H1 (cell line): ENCODE measurements around the gene TRAK1. TPM values are rescaled to one million over a fixed set of nuclear protein-coding genes. Genes with fewer than 3 reads are reported as not detected.

ENCODE experiments used
- CTCF ChIA-PET: fragments of 300-600 bp; sonication (Branson Sonifier 250); formaldehyde crosslinking; loops from one replicate; lab custom pipeline; 2021; ENCODE audit not compliant: partially characterized antibody; lab: Charles Lee
- POLR2A ChIA-PET: fragments of 300-600 bp; sonication (Branson Sonifier 250); formaldehyde crosslinking; loops from one replicate; lab custom pipeline; 2021; ENCODE audit warnings: inconsistent platforms; ENCODE audit not compliant: partially characterized antibody; lab: Charles Lee
- DNase-seq, 2 experiments: peaks; one replicate each; pipeline versions ENCODE4 v3.0.0 to v3.0.0-alpha.2; 2010 to 2022; ENCODE audit warnings: low spot score in 2 of 2, low read depth in 1 of 2, mixed read lengths in 1 of 2
- FAIRE-seq: peaks from 2 replicates; lab custom pipeline; 2011; peaks lifted over from hg19 to GRCh38; lab: Jason Lieb, UNC
- H2AFZ ChIP-seq: 2 replicates; pipeline ENCODE4 v1.8.1; 2012; ENCODE audit warnings: low read length, inconsistent platforms
- H2AK5ac ChIP-seq: 2 replicates; pipeline ENCODE4 v1.6.1; 2013; ENCODE audit warnings: low read depth, low read length
- H2BK120ac ChIP-seq: replicated peaks from 2 replicates; pipeline ENCODE3; 2013; ENCODE audit warnings: low read depth, low read length, inconsistent platforms
- H2BK12ac ChIP-seq: 2 replicates; pipeline ENCODE4 v1.6.1; 2013; ENCODE audit warnings: low read depth, low read length
- H2BK15ac ChIP-seq: 2 replicates; pipeline ENCODE4 v1.6.1; 2013; ENCODE audit warnings: low read length
- H2BK20ac ChIP-seq: 2 replicates; pipeline ENCODE4 v1.6.1; 2013; ENCODE audit warnings: low read length
- H2BK5ac ChIP-seq: 2 replicates; pipeline ENCODE4 v1.6.1; 2013; ENCODE audit warnings: low read depth, low read length
- H3K14ac ChIP-seq: 2 replicates; pipeline ENCODE4 v1.6.1; 2013; ENCODE audit warnings: inconsistent platforms; ENCODE audit not compliant: insufficient read length
- H3K18ac ChIP-seq: 2 replicates; pipeline ENCODE4 v1.6.1; 2013; ENCODE audit warnings: low read length; ENCODE audit errors: extremely low read depth
- H3K23ac ChIP-seq: 2 replicates; pipeline ENCODE4 v1.6.1; 2013; ENCODE audit warnings: inconsistent platforms; ENCODE audit not compliant: insufficient read length
- H3K23me2 ChIP-seq: 2 replicates; pipeline ENCODE4 v1.6.1; 2013; ENCODE audit warnings: low read depth, low read length
- H3K27ac ChIP-seq: 2 replicates; pipeline ENCODE4 v1.6.1; 2011; ENCODE audit warnings: low read depth, low read length, inconsistent platforms
- H3K27me3 ChIP-seq, 4 experiments: replicated peaks in 1 of 4; 1 replicate in 1 of 4; 2 replicates in 3 of 4; pipeline versions ENCODE4 v1.6.1 to v1.8.1; 2011 to 2013; ENCODE audit warnings: low read length in 3 of 4, mild to moderate bottlenecking in 3 of 4, inconsistent platforms in 2 of 4, mixed read lengths in 2 of 4, moderate library complexity in 1 of 4; ENCODE audit not compliant: control insufficient read depth in 3 of 4, insufficient read depth in 3 of 4; ENCODE audit errors: extremely low read depth in 1 of 4
- H3K36me3 ChIP-seq, 4 experiments: 2 replicates each; pipeline versions ENCODE4 v1.6.1 to v1.8.1; 2011 to 2013; ENCODE audit warnings: mild to moderate bottlenecking in 4 of 4, low read length in 3 of 4, moderate library complexity in 2 of 4, control low read depth in 1 of 4, inconsistent platforms in 1 of 4; ENCODE audit not compliant: insufficient read depth in 4 of 4, control insufficient read depth in 2 of 4
- H3K4ac ChIP-seq: replicated peaks from 2 replicates; pipeline ENCODE3; 2013; ENCODE audit warnings: low read length, low read depth, mixed read lengths, inconsistent platforms; ENCODE audit not compliant: insufficient read length
- H3K4me1 ChIP-seq, 4 experiments: replicated peaks in 1 of 4; 1 replicate in 1 of 4; 2 replicates in 3 of 4; pipeline versions ENCODE4 v1.6.1 to v1.8.1; 2011 to 2013; ENCODE audit warnings: low read length in 3 of 4, inconsistent platforms in 2 of 4, mixed read lengths in 1 of 4; ENCODE audit not compliant: insufficient read depth in 4 of 4, control insufficient read depth in 3 of 4
- H3K4me2 ChIP-seq, 2 experiments: 2 replicates each; pipeline versions ENCODE4 v1.6.1 to v1.8.1; 2011 to 2013; ENCODE audit warnings: low read depth in 2 of 2, low read length in 2 of 2, control low read depth in 1 of 2, inconsistent platforms in 1 of 2, mild to moderate bottlenecking in 1 of 2; ENCODE audit not compliant: insufficient read depth in 1 of 2
- H3K4me3 ChIP-seq, 4 experiments: fragments of 200-600, 300-600 bp in 1 of 4; sonication (generic), shearing (Covaris generic), sonication (Bioruptor Twin) in 1 of 4; 2 replicates each; pipeline versions ENCODE4 v1.5.1 to v1.8.1; 2011 to 2016; ENCODE audit warnings: low read length in 4 of 4, low read depth in 3 of 4, control low read depth in 2 of 4, inconsistent platforms in 2 of 4, mild to moderate bottlenecking in 2 of 4, mixed read lengths in 1 of 4, moderate library complexity in 1 of 4; ENCODE audit not compliant: insufficient read depth in 2 of 4; ENCODE audit errors: extremely low read depth in 1 of 4
- H3K56ac ChIP-seq: replicated peaks from 2 replicates; pipeline ENCODE3; 2013; ENCODE audit warnings: low read depth, mild to moderate bottlenecking, mixed read lengths, low read length, inconsistent platforms; ENCODE audit not compliant: insufficient read length
- H3K79me1 ChIP-seq: 2 replicates; pipeline ENCODE4 v1.6.1; 2013; ENCODE audit warnings: low read depth, low read length, control low read depth
- H3K79me2 ChIP-seq, 2 experiments: 2 replicates each; pipeline versions ENCODE4 v1.6.1 to v1.8.1; 2012 to 2013; ENCODE audit warnings: low read length in 2 of 2, mild to moderate bottlenecking in 2 of 2, inconsistent platforms in 1 of 2; ENCODE audit not compliant: insufficient read depth in 2 of 2, control insufficient read depth in 1 of 2
- H3K9ac ChIP-seq, 4 experiments: replicated peaks in 1 of 4; 1 replicate in 1 of 4; 2 replicates in 3 of 4; pipeline versions ENCODE4 v1.6.1 to v1.8.1; 2011 to 2013; ENCODE audit warnings: low read depth in 3 of 4, low read length in 3 of 4, control low read depth in 2 of 4, mild to moderate bottlenecking in 2 of 4, moderate library complexity in 2 of 4, inconsistent platforms in 1 of 4; ENCODE audit errors: extremely low read depth in 1 of 4
- H3K9me3 ChIP-seq, 2 experiments: 2 replicates each; pipeline versions ENCODE4 v1.6.1 to v1.8.1; 2012 to 2013; ENCODE audit warnings: mild to moderate bottlenecking in 2 of 2, moderate library complexity in 2 of 2, control low read depth in 1 of 2, inconsistent platforms in 1 of 2, low read depth in 1 of 2, low read length in 1 of 2, mixed read lengths in 1 of 2; ENCODE audit not compliant: insufficient read depth in 2 of 2
- H4K20me1 ChIP-seq, 2 experiments: replicated peaks in 1 of 2; 2 replicates each; pipeline versions ENCODE3 to v1.8.1; 2011 to 2013; ENCODE audit warnings: inconsistent platforms in 2 of 2, low read length in 2 of 2, mild to moderate bottlenecking in 1 of 2; ENCODE audit not compliant: insufficient read depth in 2 of 2, control insufficient read depth in 1 of 2
- H4K5ac ChIP-seq: 2 replicates; pipeline ENCODE4 v1.6.1; 2013; ENCODE audit warnings: low read length, low read depth, mixed read lengths, inconsistent platforms; ENCODE audit not compliant: insufficient read length
- H4K8ac ChIP-seq: 2 replicates; pipeline ENCODE4 v1.8.0; 2013; ENCODE audit warnings: mild to moderate bottlenecking, moderate library complexity, low read length, inconsistent platforms; ENCODE audit not compliant: insufficient read depth; ENCODE audit errors: extremely low read depth
- H4K91ac ChIP-seq: replicated peaks from 2 replicates; pipeline ENCODE3; 2013; ENCODE audit warnings: low read length, mixed read lengths, inconsistent platforms; ENCODE audit not compliant: insufficient read length
- ATF2 ChIP-seq: IDR thresholded peaks from 2 replicates; pipeline ENCODE4 v1.6.1; 2012; ENCODE audit warnings: low read length, inconsistent platforms
- KDM1A ChIP-seq: fragments of 200-600, 300-600 bp; sonication (generic); IDR thresholded peaks from 2 replicates; pipeline ENCODE4 v1.7.1; 2016; ENCODE audit warnings: mild to moderate bottlenecking, low read length, borderline replicate concordance
- MAFK ChIP-seq: IDR thresholded peaks from 2 replicates; pipeline ENCODE4 v1.6.1; 2012; ENCODE audit warnings: low read depth, mild to moderate bottlenecking, improper control_type of control experiment, low read length
- RBBP5 ChIP-seq: IDR thresholded peaks from 2 replicates; pipeline ENCODE4 v1.7.1; 2012; ENCODE audit warnings: low read depth, mild to moderate bottlenecking, inconsistent platforms, low read length, moderate library complexity, borderline replicate concordance
- SP1 ChIP-seq: IDR thresholded peaks from 2 replicates; pipeline ENCODE4 v1.6.1; 2011; ENCODE audit warnings: low read depth, low read length
- TBP ChIP-seq: IDR thresholded peaks from 2 replicates; pipeline ENCODE4 v1.6.1; 2011; ENCODE audit warnings: low read depth, low read length, improper control_type of control experiment
- WGBS, 2 experiments: shearing (Covaris generic) in 1 of 2; methylation state at CpG; one replicate each; pipeline versions ENCODE4 v1.1.6 to v1.1.7; 2013 to 2015; ENCODE audit warnings: low lambda C conversion rate in 2 of 2, mixed read lengths in 2 of 2, inconsistent platforms in 1 of 2, low coverage in 1 of 2, missing lambda C conversion rate in 1 of 2; ENCODE audit not compliant: insufficient replicate concordance in 2 of 2, insufficient coverage in 1 of 2, insufficient read length in 1 of 2; ENCODE audit errors: extremely low coverage in 1 of 2, missing lambda C conversion rate in 1 of 2; 5-methylcytosine and 5-hydroxymethylcytosine counted together
- polyA plus RNA-seq, 7 experiments: library from polyadenylated mRNA; depleted of rRNA in 3 of 7; stranded (reverse) in 5 of 7; unstranded in 2 of 7; fragments of >200 nt in 5 of 7; fragments of 200-250 nt in 2 of 7; gene quantifications; 1 replicate in 5 of 7; 2 replicates in 1 of 7; 4 replicates in 1 of 7; pipeline versions ENCODE4 v1.2.1 to v1.2.3, GENCODE V29; 2011 to 2013; ENCODE audit warnings: missing spikeins in 2 of 7, mixed read lengths in 2 of 7
- total RNA-seq: library from RNA; stranded (reverse); fragmentation: NEBNext Ultra II Directional; extraction: Animal tissue kit (Norgen Biotek cat#: 25700); gene quantifications from 2 replicates; pipeline ENCODE4 v1.2.1, GENCODE V29; 2021

Gene TRAK1
- total and polyA plus RNA-seq, 2 of the 8 experiments (the other 6 are each of a cell fraction or from before 2014, with no cell fraction given): 21.3 to 32.7 TPM

DNA sequence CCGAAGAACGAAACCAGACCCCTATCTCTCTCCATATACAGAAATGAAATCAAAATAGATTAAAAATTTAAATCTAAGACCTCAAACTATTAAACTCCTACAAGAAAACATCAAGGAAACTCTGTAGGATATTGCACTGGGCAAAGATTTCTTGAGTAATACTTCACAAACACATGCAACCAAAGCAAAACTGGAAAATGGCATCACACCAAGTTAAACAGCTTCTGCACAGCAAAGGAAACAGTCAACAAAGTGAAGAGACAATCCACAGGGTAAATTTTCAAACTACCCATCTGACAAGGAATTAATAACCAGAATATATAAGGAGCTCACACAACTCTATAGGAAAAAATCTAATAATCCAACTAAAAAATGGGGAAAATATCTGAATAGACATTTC lies 145.5 kb downstream of the TRAK1 start:
- Histone ChIP-seq H2AFZ (no peak overlapping the region), H3K4ac (no peak overlapping the region), H4K5ac (no peak overlapping the region), H2BK5ac (no peak overlapping the region), H3K56ac (no peak overlapping the region), H2BK20ac (no peak overlapping the region), H2BK120ac (no peak overlapping the region), H3K14ac (no peak overlapping the region), H3K4me2 (no peak overlapping the region), H3K23ac (no peak overlapping the region), H3K27ac (no peak overlapping the region), H4K91ac (no peak overlapping the region), H2BK12ac (no peak overlapping the region), H3K9me3 (peaks cover 9 to 18% of the 10 kb centered on the region in 2 experiments), H2AK5ac (no peak overlapping the region), H3K23me2 (no peaks in the 10 kb centered on the region; the same call in 1 of the 2 replicates), H3K36me3 (no peaks in the 10 kb centered on the region), H3K4me3 (no peak overlapping the region), H2BK15ac (no peak overlapping the region), H4K20me1 (no peaks in the 10 kb centered on the region), H3K79me2 (no peaks in the 10 kb centered on the region), H4K8ac (no peak overlapping the region), H3K18ac (no peak overlapping the region), H3K27me3 (no peaks in the 10 kb centered on the region), H3K4me1 (no peaks in the 10 kb centered on the region), H3K79me1 (no peaks in the 10 kb centered on the region), H3K9ac (no peak overlapping the region)
- ChIA-PET POLR2A (no interaction called here), CTCF (interaction anchor here (0.9 to 1.1 kb wide), 2 partner anchors 300 to 310 kb away, joined by 3 read pairs; no protein-coding TSS in a partner anchor)
- no peak for FAIRE-seq
- DNase-seq: no peak
- 96% methylated on average over 2 of the region's 2 CpGs; no CpG with 5 or more reads in 1 of the 2 experiments for WGBS, 2 experiments
- TF ChIP-seq RBBP5 (no peak), MAFK (no peak), SP1 (no peak), ATF2 (no peak), KDM1A (no peak), TBP (no peak)
